ENCODE data around the gene ETV5. TPM values are rescaled to one million over a fixed set of nuclear protein-coding genes. Genes with fewer than 3 reads are reported as not detected.

The ETV5 gene
- 1 to 10 TPM; 3.0 to 5.3 (median 4.6) TPM for total RNA-seq
- total RNA-seq (2013): 1.4 TPM

DNA sequence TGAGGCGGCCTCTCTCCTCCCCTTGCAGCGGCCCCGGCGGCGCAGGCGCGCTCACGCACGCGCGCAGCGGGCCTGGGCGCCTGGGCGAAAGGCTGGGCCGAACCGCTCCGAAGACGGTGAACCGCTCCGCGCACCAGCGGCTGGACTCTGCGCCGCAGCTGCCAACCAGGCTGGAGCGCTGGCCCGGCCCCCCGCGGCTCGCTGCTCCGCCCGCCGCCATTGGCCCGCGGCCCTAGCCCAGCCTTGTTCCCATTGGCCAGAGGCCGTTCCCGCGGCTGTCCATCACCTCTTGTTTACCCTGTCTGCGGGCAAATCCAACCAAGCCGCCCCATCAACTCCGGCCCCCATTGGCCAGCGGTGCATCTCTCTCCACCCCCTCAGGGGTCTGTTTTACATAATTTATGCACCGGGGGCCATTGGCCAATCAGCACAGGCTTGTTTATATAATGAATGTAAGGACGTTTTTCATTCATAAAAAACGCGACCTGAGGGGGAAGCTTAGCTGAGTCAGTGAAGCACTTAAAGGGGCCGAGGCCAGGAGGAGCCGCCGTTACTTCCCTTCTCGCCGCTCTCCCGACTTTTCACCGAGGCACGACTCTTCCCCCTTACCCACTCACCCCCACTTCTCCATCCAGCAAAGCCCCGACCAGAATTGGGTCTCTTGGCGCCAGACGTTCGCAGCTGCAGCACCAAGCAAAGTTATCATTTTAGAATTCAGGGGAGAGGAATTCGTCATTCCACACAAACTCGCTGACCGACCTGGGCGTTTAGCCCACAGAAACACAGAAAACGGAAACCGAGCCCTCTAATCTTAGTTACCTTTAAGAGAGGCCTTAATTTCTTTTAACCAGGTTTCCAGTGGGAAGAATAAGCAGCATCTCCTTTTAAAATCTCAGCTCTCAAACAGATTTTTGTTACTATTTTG, at the start of gene ETV5:
Gene ETV5, minus strand, starts transcription at position 149 of the 925 bp plus-strand sequence. CDS start 3,221 bp downstream, outside the sequence.
- H3K4me1 Mint-ChIP-seq: peaks cover 39 to 41% of the 10 kb centered on the region in 2 donors
- H3K4me1 ChIP-seq (ENCODE audit: control insufficient read depth, insufficient read depth, low read length): peaks cover 32% of the 10 kb centered on the region
- H3K27ac Mint-ChIP-seq: peak within 1 kb of the TSS; percentile 88 to 92
- DNase-seq: peak; percentile 92 to 96
- peak within 1 kb of the TSS; percentile 57 for H3K4me3 ChIP-seq (ENCODE audit: low read length)
- TF ChIP-seq, protein P1, sequence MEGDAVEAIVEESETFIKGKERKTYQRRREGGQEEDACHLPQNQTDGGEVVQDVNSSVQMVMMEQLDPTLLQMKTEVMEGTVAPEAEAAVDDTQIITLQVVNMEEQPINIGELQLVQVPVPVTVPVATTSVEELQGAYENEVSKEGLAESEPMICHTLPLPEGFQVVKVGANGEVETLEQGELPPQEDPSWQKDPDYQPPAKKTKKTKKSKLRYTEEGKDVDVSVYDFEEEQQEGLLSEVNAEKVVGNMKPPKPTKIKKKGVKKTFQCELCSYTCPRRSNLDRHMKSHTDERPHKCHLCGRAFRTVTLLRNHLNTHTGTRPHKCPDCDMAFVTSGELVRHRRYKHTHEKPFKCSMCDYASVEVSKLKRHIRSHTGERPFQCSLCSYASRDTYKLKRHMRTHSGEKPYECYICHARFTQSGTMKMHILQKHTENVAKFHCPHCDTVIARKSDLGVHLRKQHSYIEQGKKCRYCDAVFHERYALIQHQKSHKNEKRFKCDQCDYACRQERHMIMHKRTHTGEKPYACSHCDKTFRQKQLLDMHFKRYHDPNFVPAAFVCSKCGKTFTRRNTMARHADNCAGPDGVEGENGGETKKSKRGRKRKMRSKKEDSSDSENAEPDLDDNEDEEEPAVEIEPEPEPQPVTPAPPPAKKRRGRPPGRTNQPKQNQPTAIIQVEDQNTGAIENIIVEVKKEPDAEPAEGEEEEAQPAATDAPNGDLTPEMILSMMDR (IDR thresholded peaks at IDR 0.05): no peak
- no peaks in the 10 kb centered on the region for H3K9me3 ChIP-seq (ENCODE audit: control insufficient read depth, insufficient read depth, low read length)
- WGBS (ENCODE audit: insufficient coverage): under 1% methylated on average over 63 of the region's 63 CpGs
- intact Hi-C loops (cut with micrococcal nuclease): loop anchor here (1.0 to 5.0 kb wide), 6 partner anchors 76 to 1028 kb away; partner anchors contain the start of genes DNAJB11, RPL39L, SENP2 and ST6GAL1
- no peaks in the 10 kb centered on the region for H3K36me3 Mint-ChIP-seq
- H3K4me3 Mint-ChIP-seq: peak within 1 kb of the TSS; percentile 96
- no peak within 1 kb of the TSS for H3K27ac ChIP-seq (ENCODE audit: low read length)
- H3K9me3 Mint-ChIP-seq: no peaks in the 10 kb centered on the region
- H3K27me3 Mint-ChIP-seq (ENCODE audit: low read depth in 2 of 2): peaks cover 54 to 59% of the 10 kb centered on the region in 2 donors
- ATAC-seq: peak; percentile 87 to 98 (median 92)
- H3K27me3 ChIP-seq (ENCODE audit: control insufficient read depth, insufficient read depth, low read length): peaks cover 51% of the 10 kb centered on the region
- H3K36me3 ChIP-seq (ENCODE audit: control insufficient read depth, insufficient read depth, low read length): no peaks in the 10 kb centered on the region

- Mint-ChIP-seq H3K4me1 (peaks cover 9 to 10% of the 10 kb centered on the region in 2 donors), H3K36me3 (no peaks in the 10 kb centered on the region), H3K4me3 (no peak overlapping the region), H3K27ac (no peak overlapping the region), H3K9me3 (no peaks in the 10 kb centered on the region), H3K27me3 (ENCODE audit: low read depth in 2 of 2) (peaks cover 30 to 41% of the 10 kb centered on the region in 2 donors)
- TF ChIP-seq, protein P1 (IDR thresholded peaks at IDR 0.05): no peak
- WGBS (ENCODE audit: insufficient coverage): 98% methylated on average over 2 of the region's 2 CpGs
- H3K9me3 ChIP-seq (ENCODE audit: control insufficient read depth, insufficient read depth, low read length): no peaks in the 10 kb centered on the region
- no peaks in the 10 kb centered on the region for H3K36me3 ChIP-seq (ENCODE audit: control insufficient read depth, insufficient read depth, low read length)
- no peak overlapping the region for H3K4me3 ChIP-seq (ENCODE audit: low read length)
- no peaks in the 10 kb centered on the region for H3K27me3 ChIP-seq (ENCODE audit: control insufficient read depth, insufficient read depth, low read length)
- intact Hi-C loops (cut with micrococcal nuclease): no loop called here
- H3K27ac ChIP-seq (ENCODE audit: low read length): no peak overlapping the region
- ATAC-seq (no peak), DNase-seq (no peak)
- peaks cover 4% of the 10 kb centered on the region for H3K4me1 ChIP-seq (ENCODE audit: control insufficient read depth, insufficient read depth, low read length)
These were observed 45.8 kb upstream of the ETV5 start for GRCh38 chr3:186154641-186155040.

GRCh38 chr3:186152889-186153292, 44.0 kb upstream of the ETV5 start:
- Mint-ChIP-seq H3K9me3 (no peaks in the 10 kb centered on the region), H3K27ac (no peak overlapping the region), H3K27me3 (ENCODE audit: low read depth in 2 of 2) (peaks cover 38 to 49% of the 10 kb centered on the region in 2 donors), H3K4me1 (peaks cover 9 to 10% of the 10 kb centered on the region in 2 donors), H3K36me3 (no peaks in the 10 kb centered on the region), H3K4me3 (no peak overlapping the region)
- H3K27me3 ChIP-seq (ENCODE audit: control insufficient read depth, insufficient read depth, low read length): no peaks in the 10 kb centered on the region
- peaks cover 4% of the 10 kb centered on the region for H3K4me1 ChIP-seq (ENCODE audit: control insufficient read depth, insufficient read depth, low read length)
- H3K4me3 ChIP-seq (ENCODE audit: low read length): no peak overlapping the region
- 12% methylated on average over 7 of the region's 9 CpGs for WGBS (ENCODE audit: insufficient coverage)
- no peaks in the 10 kb centered on the region for H3K9me3 ChIP-seq (ENCODE audit: control insufficient read depth, insufficient read depth, low read length)
- intact Hi-C loops (cut with micrococcal nuclease): no loop called here
- ATAC-seq (peak in 2 of 3 donors; percentile 32), DNase-seq (no peak)
- no peaks in the 10 kb centered on the region for H3K36me3 ChIP-seq (ENCODE audit: control insufficient read depth, insufficient read depth, low read length)
- TF ChIP-seq, protein P1 (IDR thresholded peaks at IDR 0.05): no peak
- H3K27ac ChIP-seq (ENCODE audit: low read length): peak overlapping the region; percentile 70

All from natural killer cell (primary cell).